SK-N-SH (cell line): Measurements from ENCODE around the gene LIAS. TPM values are rescaled to one million over a fixed set of nuclear protein-coding genes. Genes with fewer than 3 reads are reported as not detected.
"Not testable (repeated sequence)": the region's sequence is repeated elsewhere in the genome, so short reads cannot be mapped to it uniquely, and the experiment has no call there.

Experiments
- CTCF ChIA-PET: fragments of 300-600, 350-600 bp; formaldehyde crosslinking; extraction: SDS; loops from one replicate; lab custom pipeline; 2021; lab: Yijun Ruan, JAX
- POLR2A ChIA-PET: fragments of 350-600 bp; sonication (Branson Sonifier 250); formaldehyde crosslinking; extraction: SDS; loops from one replicate; lab custom pipeline; 2020; ENCODE audit warnings: antibody characterized with exemption, inconsistent platforms; lab: Yijun Ruan, JAX
- DNase-seq: peaks from one replicate; pipeline ENCODE4 v3.0.0; 2012
- H2AFZ ChIP-seq: fragments of 200-600 bp; sonication (generic); 2 replicates; pipeline ENCODE4 v1.8.1; 2016; ENCODE audit warnings: antibody characterized with exemption, mild to moderate bottlenecking, low read depth
- H3F3A ChIP-seq: fragments of 200-600 bp; sonication (generic); replicated peaks from 2 replicates; pipeline ENCODE3; 2016; ENCODE audit warnings: antibody characterized with exemption, mild to moderate bottlenecking; ENCODE audit not compliant: insufficient read depth
- H3K27ac ChIP-seq, 2 experiments: fragments of 200-500 bp in 1 of 2; fragments of 200-600 bp in 1 of 2; sonication (Bioruptor generic) in 1 of 2; sonication (generic), shearing (Covaris generic) in 1 of 2; 2 replicates each; pipeline versions ENCODE4 v1.5.1 to v1.6.1; 2014 to 2016; ENCODE audit warnings: low read depth in 2 of 2, inconsistent platforms in 1 of 2, low read length in 1 of 2, mild to moderate bottlenecking in 1 of 2, mixed read lengths in 1 of 2
- H3K27me3 ChIP-seq: fragments of 200-600 bp; sonication (generic), shearing (Covaris generic); 2 replicates; pipeline ENCODE4 v1.6.1; 2016; ENCODE audit warnings: mixed run types; ENCODE audit not compliant: insufficient read depth
- H3K36me3 ChIP-seq, 2 experiments: fragments of 200-500 bp in 1 of 2; fragments of 200-600 bp in 1 of 2; sonication (Bioruptor generic) in 1 of 2; sonication (generic) in 1 of 2; replicated peaks in 1 of 2; 2 replicates each; pipeline versions ENCODE3 to v1.5.1; 2014 to 2016; ENCODE audit warnings: low read length in 1 of 2, mild to moderate bottlenecking in 1 of 2; ENCODE audit not compliant: insufficient read depth in 2 of 2, control insufficient read depth in 1 of 2
- H3K4me1 ChIP-seq, 2 experiments: fragments of 200-500 bp in 1 of 2; fragments of 200-600 bp in 1 of 2; sonication (Bioruptor generic) in 1 of 2; sonication (generic), shearing (Covaris generic) in 1 of 2; 2 replicates each; pipeline versions ENCODE4 v1.5.1 to v1.6.1; 2014 to 2016; ENCODE audit warnings: low read depth in 1 of 2, low read length in 1 of 2, mixed run types in 1 of 2; ENCODE audit not compliant: insufficient read depth in 2 of 2, control insufficient read depth in 1 of 2
- H3K4me2 ChIP-seq: fragments of 200-600 bp; sonication (generic), shearing (Covaris generic); 2 replicates; pipeline ENCODE4 v1.6.1; 2017; ENCODE audit warnings: mixed run types
- H3K4me3 ChIP-seq, 2 experiments: fragments of 200-500 bp in 1 of 2; fragments of 200-600 bp in 1 of 2; sonication (Bioruptor generic) in 1 of 2; sonication (generic), shearing (Covaris generic) in 1 of 2; 2 replicates each; pipeline versions ENCODE4 v1.5.1 to v1.8.1; 2014 to 2016; ENCODE audit warnings: low read depth in 2 of 2, inconsistent platforms in 1 of 2, low read length in 1 of 2, mild to moderate bottlenecking in 1 of 2, mixed read lengths in 1 of 2, moderate library complexity in 1 of 2
- H3K79me2 ChIP-seq: fragments of 200-600 bp; sonication (generic); 2 replicates; pipeline ENCODE4 v1.8.1; 2017; ENCODE audit warnings: mild to moderate bottlenecking; ENCODE audit not compliant: insufficient read depth
- H3K9ac ChIP-seq: fragments of 200-600 bp; sonication (generic); 2 replicates; pipeline ENCODE4 v1.6.1; 2017; ENCODE audit warnings: mixed run types
- H3K9me2 ChIP-seq: fragments of 200-600 bp; sonication (generic); 2 replicates; pipeline ENCODE4 v1.6.1; 2017; ENCODE audit warnings: mixed run types
- H3K9me3 ChIP-seq: fragments of 200-600 bp; sonication (generic); 2 replicates; pipeline ENCODE4 v1.6.1; 2017; ENCODE audit warnings: mixed run types, mild to moderate bottlenecking, moderate library complexity
- H4K20me1 ChIP-seq: fragments of 200-600 bp; sonication (generic); 2 replicates; pipeline ENCODE4 v1.6.1; 2017; ENCODE audit warnings: mild to moderate bottlenecking, mixed run types; ENCODE audit not compliant: insufficient read depth
- ELF1 ChIP-seq: IDR thresholded peaks from 2 replicates; pipeline ENCODE4 v1.4.0; 2012
- EZH2phosphoT487 ChIP-seq: fragments of 200-600 bp; sonication (generic); IDR thresholded peaks from 2 replicates; pipeline ENCODE4 v1.6.1; 2017; ENCODE audit warnings: low read depth, mixed run types, mild to moderate bottlenecking, antibody characterized with exemption, moderate library complexity, borderline replicate concordance
- FOXJ3 ChIP-seq: sonication (generic); formaldehyde crosslinking; IDR thresholded peaks from 2 replicates; pipeline ENCODE4 v1.5.1; 2020; ENCODE audit warnings: mild to moderate bottlenecking, missing genetic modification reagents
- FOXM1 ChIP-seq: IDR thresholded peaks from 2 replicates; pipeline ENCODE4 v1.4.0; 2012; ENCODE audit warnings: low read depth, mild to moderate bottlenecking
- JUND ChIP-seq: IDR thresholded peaks from 2 replicates; pipeline ENCODE4 v1.4.0; 2012
- NFIC ChIP-seq: IDR thresholded peaks from 2 replicates; pipeline ENCODE4 v1.4.0; 2012; ENCODE audit warnings: borderline replicate concordance
- NRF1 ChIP-seq: IDR thresholded peaks from 2 replicates; pipeline ENCODE4 v1.6.1; 2012; ENCODE audit warnings: low read depth, mild to moderate bottlenecking, low read length
- POLR2AphosphoS5 ChIP-seq: IDR thresholded peaks from 2 replicates; pipeline ENCODE4 v1.6.1; 2012; ENCODE audit warnings: low read depth, low read length
- RAD21 ChIP-seq: IDR thresholded peaks from 2 replicates; pipeline ENCODE4 v1.6.1; 2012; ENCODE audit warnings: mild to moderate bottlenecking, low read length
- RFX5 ChIP-seq: IDR thresholded peaks from 2 replicates; pipeline ENCODE4 v1.6.1; 2012; ENCODE audit warnings: mild to moderate bottlenecking, improper control_type of control experiment, low read length
- SIN3A ChIP-seq: IDR thresholded peaks from 2 replicates; pipeline ENCODE4 v1.6.1; 2012; ENCODE audit warnings: low read depth, mild to moderate bottlenecking, low read length, moderate library complexity, borderline replicate concordance
- TAF1 ChIP-seq: IDR thresholded peaks from 2 replicates; pipeline ENCODE4 v1.6.1; 2012; ENCODE audit warnings: low read depth, mild to moderate bottlenecking, low read length, moderate library complexity, borderline replicate concordance
- WGBS: methylation state at CpG from one replicate; pipeline ENCODE4 v1.1.6; 2017; ENCODE audit warnings: low lambda C conversion rate; 5-methylcytosine and 5-hydroxymethylcytosine counted together
- polyA plus RNA-seq, 3 experiments: library from polyadenylated mRNA; depleted of rRNA; stranded (reverse); fragments of >200 nt; gene quantifications; 2 replicates each; pipeline ENCODE4 v1.2.3, GENCODE V29; 2012
- TF ChIP-seq, protein P1 (sequence below): fragments of 150-350 bp; IDR thresholded peaks from 2 replicates; pipeline ENCODE4 v1.6.1; 2016; ENCODE audit warnings: mild to moderate bottlenecking, low read depth, low read length
- TF ChIP-seq, protein P2 (sequence below): fragments of 150-350 bp; IDR thresholded peaks from 2 replicates; pipeline ENCODE4 v1.6.1; 2017; ENCODE audit warnings: antibody characterized with exemption, low read length, low read depth, borderline replicate concordance

The LIAS gene
- polyA plus RNA-seq, 1 of the 3 experiments (the other 2 are of a cell fraction): 9.2 TPM

DNA sequence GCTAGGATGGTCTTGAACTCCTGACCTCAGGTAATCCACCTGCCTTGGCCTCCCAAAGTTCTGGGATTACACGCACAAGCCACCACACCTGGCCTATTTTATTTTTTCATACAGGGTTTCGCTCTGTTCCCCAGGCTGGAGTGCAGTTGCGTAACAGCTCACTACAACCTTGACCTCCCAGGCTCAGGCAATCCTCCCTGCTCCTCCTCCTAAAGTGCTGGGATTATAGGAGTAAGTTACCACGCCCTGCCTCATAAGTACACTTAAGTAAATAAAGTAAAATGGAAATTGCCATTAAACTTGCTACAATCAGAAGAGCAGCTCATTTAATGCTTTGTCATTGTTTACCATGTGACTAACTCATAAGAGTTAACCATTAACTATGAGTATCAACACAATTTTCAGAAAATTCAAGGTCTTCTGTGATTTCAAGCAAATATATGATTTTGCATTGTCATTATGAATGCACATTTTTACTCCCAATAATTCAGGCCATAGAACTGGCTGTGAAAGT lies 56.1 kb downstream of the LIAS start:
- Histone ChIP-seq H3F3A (peaks cover 18% of the 10 kb centered on the region), H3K4me2 (no peak overlapping the region), H3K36me3 (peaks cover 31 to 76% of the 10 kb centered on the region in 2 experiments), H3K4me1 (0 out of 4 replicates have a peak, but pooled peaks cover 0 to 4% of the 10 kb centered on the region in 2 experiments), H4K20me1 (no peaks in the 10 kb centered on the region), H3K27ac (peak overlapping the region in 1 of 2 experiments; percentile 39; a peak in 2 of 4 replicates), H3K4me3 (no peak overlapping the region), H3K27me3 (no peaks in the 10 kb centered on the region), H3K79me2 (peaks cover 93% of the 10 kb centered on the region), H3K9me3 (no peaks in the 10 kb centered on the region), H3K9me2 (no peaks in the 10 kb centered on the region), H3K9ac (no peak overlapping the region), H2AFZ (no peak overlapping the region)
- 93% methylated on average over 4 of the region's 4 CpGs for WGBS
- ChIA-PET POLR2A (no interaction called here), CTCF (interaction anchor here (1.0 kb wide), 1 partner anchor 46 kb away, joined by 3 read pairs; no protein-coding TSS in a partner anchor)
- no peak for DNase-seq
- no peak for TF ChIP-seq NRF1
- TF ChIP-seq NFIC: no peak
- no peak for TF ChIP-seq SIN3A
- TF ChIP-seq, protein P1, sequence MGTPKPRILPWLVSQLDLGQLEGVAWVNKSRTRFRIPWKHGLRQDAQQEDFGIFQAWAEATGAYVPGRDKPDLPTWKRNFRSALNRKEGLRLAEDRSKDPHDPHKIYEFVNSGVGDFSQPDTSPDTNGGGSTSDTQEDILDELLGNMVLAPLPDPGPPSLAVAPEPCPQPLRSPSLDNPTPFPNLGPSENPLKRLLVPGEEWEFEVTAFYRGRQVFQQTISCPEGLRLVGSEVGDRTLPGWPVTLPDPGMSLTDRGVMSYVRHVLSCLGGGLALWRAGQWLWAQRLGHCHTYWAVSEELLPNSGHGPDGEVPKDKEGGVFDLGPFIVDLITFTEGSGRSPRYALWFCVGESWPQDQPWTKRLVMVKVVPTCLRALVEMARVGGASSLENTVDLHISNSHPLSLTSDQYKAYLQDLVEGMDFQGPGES: no peak
- TF ChIP-seq RAD21: no peak
- TF ChIP-seq FOXJ3 (CRISPR knock-in tag): no peak
- no peak for TF ChIP-seq FOXM1
- TF ChIP-seq, protein P2, sequence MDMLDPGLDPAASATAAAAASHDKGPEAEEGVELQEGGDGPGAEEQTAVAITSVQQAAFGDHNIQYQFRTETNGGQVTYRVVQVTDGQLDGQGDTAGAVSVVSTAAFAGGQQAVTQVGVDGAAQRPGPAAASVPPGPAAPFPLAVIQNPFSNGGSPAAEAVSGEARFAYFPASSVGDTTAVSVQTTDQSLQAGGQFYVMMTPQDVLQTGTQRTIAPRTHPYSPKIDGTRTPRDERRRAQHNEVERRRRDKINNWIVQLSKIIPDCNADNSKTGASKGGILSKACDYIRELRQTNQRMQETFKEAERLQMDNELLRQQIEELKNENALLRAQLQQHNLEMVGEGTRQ: no peak
- no peak for TF ChIP-seq POLR2AphosphoS5
- no peak for TF ChIP-seq EZH2phosphoT487
- no peak for TF ChIP-seq TAF1
- TF ChIP-seq JUND: no peak
- no peak for TF ChIP-seq ELF1
- no peak for TF ChIP-seq RFX5

DNA sequence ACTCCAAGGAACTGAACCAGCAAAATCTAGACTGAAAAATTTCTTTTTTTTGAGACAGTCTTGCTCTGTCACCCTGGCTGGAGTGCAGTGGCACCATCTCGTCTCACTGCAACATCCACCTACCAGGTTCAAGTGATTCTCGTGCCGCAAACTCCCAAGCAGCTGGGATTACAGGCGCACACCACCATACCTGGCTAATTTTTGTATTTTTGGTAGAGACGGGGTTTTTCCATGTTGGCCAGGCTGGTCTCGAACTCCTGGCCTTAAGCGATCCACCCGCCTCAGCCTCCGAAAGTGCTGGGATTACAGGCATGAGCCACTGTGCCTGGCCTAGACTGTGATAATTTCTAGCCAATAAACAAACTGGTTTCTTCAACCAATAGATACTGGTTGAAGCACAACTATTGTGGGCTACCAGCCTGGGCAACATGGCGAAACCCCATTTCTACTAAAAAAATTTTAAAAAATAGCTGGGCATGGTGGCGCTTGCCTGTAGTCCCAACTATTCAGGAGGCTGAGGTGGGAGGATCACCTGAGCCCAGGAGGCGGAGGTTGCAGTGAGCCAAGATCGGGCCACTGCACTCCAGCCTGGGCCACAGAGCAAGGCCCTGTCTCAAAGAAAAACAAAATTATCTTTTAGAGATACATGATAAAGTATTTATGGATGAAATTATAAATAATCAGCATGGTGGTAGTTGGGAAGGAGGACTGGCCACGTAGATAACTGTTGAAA lies 57.0 kb downstream of the LIAS start:
- CTCF ChIA-PET: interaction anchor here (1.0 kb wide), 1 partner anchor 47 kb away, joined by 3 read pairs; no protein-coding TSS in a partner anchor
- Histone ChIP-seq H3K36me3 (peaks cover 22 to 72% of the 10 kb centered on the region in 2 experiments), H3K79me2 (peaks cover 95% of the 10 kb centered on the region), H3K27ac (peak overlapping the region in 1 of 2 experiments; percentile 17; a peak in 2 of 4 replicates), H3F3A (peaks cover 20% of the 10 kb centered on the region)
- H3K4me2 ChIP-seq, H3K4me1 ChIP-seq, POLR2A ChIA-PET, H3K9me2 ChIP-seq, H3K4me3 ChIP-seq, H4K20me1 ChIP-seq, H3K27me3 ChIP-seq, DNase-seq, H2AFZ ChIP-seq, H3K9ac ChIP-seq, H3K9me3 ChIP-seq: not testable (repeated sequence)
- WGBS: 92% methylated on average over 12 of the region's 14 CpGs
